ENCODE data around the gene CD300LB.

Gene CD300LB

DNA sequence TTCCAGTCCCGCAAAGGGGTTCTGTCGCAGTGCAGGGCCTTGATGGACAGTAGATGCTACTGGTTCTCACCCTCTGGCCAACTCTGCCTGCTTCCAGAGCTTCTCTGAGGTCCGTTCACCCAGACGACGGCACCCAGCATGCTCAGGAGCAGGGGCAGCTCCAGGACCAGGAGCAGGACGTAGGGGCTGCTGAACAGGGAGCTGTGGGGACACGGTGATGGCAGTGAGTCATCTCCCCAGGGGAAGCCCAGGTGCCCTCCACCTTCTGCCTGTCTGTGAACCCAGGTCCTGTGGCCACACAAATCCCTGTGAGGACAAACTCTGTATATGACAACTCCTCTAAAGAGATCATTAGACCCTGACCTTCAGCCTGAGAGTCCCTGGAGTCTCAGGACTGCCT, 18.1 kb upstream of the CD300LB start:
- DNase-seq (ENCODE audit: low spot score): no peak

GRCh38 chr17:74547736-74548135, 16.5 kb upstream of the CD300LB start:
- no peak for DNase-seq (ENCODE audit: low spot score)

DNA sequence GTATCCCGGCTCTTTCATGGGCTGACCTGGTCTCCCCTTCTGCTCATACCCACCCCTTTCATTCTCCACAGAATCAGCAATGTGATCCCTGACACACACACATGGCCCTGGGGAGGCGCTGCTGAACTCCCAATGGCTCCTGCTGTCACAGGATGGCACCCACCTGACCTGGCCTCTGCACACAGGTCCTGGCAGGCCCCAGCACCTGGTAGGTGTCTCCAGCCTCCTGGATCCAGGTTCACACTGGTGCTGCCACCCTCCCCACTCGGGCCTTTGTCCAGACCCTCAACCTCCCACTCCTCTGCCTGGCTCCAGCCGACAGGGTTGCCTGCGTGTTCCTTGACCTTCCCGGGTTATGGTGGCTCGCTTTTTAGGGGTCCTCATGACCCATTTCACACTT, 16.0 kb upstream of the CD300LB start:
- no peak for DNase-seq (ENCODE audit: low spot score)

GRCh38 chr17:74546586-74546985, 15.3 kb upstream of the CD300LB start:
- no peak for DNase-seq (ENCODE audit: low spot score)

DNA sequence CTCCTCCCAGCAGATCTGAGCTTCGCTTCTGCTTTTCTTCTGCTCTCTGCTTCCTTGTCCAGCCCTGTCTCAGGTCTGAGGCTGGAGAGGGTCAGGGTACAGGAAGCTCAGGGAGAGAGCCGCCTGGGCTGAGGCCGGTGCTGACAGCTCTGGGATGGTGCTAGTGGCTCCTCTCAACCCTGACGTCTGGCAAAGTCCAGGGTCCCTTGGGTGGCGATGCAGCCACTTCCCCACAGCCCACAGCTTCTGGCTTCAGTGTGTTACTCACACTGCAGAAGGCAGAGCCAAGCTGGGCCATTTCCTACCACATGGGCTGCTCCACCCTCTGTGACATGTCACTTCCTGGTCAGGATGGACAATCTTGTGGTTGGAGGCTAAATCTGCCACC, 14.6 kb upstream of the CD300LB start, which contains the start of gene CD300C:
CD300C (minus strand) TSS at position 273 of the 388 bp plus-strand sequence. CDS start 333 bp downstream, outside the sequence.
- no peak for DNase-seq (ENCODE audit: low spot score)

DNA sequence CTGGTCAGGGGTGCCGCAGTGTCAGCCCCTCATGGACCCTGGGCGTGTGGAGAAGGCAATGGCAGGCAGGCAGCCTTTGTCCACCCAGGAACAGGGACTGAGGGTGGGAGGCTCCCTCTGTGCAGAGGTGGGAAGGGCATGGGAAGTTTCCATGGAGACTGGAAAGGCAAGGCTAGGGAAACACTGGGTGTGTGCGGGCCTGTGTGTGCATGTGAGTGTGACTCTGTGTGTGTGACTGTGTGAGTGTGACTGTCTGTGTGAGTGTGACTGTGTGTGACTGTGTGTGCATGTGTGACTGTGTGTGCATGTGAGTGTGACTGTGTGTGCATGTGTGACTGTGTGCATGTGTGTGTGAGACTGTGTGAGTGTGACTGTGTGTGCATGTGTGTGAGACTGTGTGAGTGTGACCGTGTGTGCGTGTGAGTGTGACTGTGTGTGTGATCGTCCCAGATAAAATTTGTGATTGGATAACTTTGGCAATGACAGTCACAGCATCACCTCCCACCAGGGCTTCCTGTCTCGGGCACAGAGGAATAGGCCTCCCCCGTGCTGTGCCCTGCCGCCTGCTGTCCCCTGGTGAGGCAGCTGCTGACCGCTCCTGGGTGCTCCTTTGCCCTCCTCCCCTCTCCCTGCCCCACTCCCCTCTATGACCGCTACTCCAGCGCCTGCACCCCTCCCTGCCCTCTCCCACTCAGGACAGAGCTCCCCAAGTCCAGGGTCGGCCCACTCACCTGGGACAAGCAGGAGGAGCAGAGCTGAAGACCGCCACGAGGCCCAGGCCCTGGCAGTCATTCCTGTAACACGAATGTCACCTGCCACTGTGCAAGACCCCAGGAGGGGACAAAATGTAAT, 13.9 kb upstream of the CD300LB start:
- no peak for DNase-seq (ENCODE audit: low spot score)

- DNase-seq (ENCODE audit: low spot score): no peak
Measured at GRCh38 chr17:74543891-74544760, 12.9 kb upstream of the CD300LB start.

- no peak for DNase-seq (ENCODE audit: low spot score)
Measured at GRCh38 chr17:74543406-74543805, 12.1 kb upstream of the CD300LB start.

DNA sequence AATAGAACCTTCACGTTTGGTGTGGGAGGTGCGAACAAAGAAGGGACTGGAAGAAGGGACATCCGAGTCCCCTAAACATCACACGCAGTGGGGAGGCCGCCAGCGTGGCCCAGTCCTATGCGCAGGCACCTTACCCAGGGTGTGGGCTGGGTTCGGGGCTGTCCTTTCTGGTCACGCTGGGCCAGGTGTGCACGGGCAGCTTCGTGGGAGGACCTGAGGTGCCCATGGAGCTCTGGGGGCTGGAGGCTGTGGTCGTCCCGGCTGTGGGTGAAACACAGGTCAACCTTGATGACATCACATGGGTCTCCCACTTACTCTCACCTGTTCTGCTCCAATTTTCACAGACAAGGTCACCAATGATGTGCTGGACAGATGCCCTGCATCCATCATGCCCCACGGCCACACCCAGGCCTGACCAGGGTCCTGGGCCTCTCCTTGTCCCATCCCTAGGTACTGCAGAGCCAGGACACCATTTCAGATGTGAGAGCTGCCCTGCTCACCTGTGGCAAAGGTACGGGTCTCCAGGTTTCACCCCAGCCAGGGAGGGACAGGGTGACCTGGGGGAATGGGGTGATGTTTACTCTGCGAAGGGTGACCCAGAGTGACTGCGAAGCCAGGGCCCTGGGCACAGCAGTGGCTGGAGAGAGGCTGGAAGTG, 11.6 kb upstream of the CD300LB start:
- DNase-seq (ENCODE audit: low spot score): no peak

- DNase-seq (ENCODE audit: low spot score): no peak
Measured at GRCh38 chr17:74542166-74542565, 10.9 kb upstream of the CD300LB start.

GRCh38 chr17:74541176-74542111, 10.2 kb upstream of the CD300LB start:
- no peak for DNase-seq (ENCODE audit: low spot score)

DNA sequence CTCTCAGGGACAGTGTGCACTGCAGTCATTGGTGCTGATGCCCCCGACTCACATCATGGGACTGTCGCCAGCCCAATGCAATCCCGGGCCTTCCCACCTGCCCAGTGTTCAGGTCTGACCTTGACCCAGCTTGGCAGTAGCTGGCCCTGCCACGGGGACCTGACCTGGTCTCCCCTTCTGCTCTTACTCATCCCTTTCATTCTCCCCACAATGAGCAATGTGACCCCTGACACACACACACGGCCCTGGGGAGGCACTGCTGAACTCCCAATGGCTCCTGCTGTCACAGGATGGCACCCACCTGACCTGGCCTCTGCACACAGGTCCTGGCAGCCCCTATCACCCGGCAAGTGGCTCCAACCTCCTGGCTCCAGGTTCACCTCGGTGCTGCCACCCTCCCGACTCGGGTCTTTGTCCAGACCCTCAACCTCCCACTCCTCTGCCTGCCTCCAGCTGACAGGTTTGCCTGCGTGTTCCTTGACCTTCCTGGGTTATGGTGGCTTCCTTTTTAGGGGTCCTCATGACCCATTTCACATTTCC, 8.1 kb upstream of the CD300LB start:
- DNase-seq (ENCODE audit: low spot score): no peak

- DNase-seq (ENCODE audit: low spot score): no peak
Measured at GRCh38 chr17:74536890-74537289, 5.6 kb upstream of the CD300LB start.

DNA sequence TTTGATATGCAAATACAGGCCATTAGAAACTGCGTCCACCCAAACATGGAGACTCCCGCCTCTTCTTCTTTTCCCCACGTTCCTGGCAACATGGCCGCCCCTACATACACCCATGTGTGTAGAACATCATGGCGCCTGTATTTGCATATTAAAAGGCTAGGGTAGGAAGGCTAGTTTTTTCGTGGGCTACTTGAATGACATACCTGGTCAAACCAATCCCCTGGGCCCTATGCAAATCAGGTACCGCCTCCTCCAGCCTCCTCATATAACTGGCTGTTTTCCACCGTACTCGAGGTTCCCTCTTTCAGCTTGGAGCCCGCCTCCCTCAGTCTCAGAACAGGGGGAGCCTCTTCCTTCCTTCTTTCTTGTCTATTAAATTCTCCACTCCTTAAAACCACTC, 840 bp upstream of the CD300LB start:
- DNase-seq (ENCODE audit: low spot score): no peak

- DNase-seq (ENCODE audit: low spot score): no peak
Measured at GRCh38 chr17:74530831-74531150, 484 bp downstream of the CD300LB start.

GRCh38 chr17:74529243-74529642, 2.0 kb downstream of the CD300LB start:
- no peak for DNase-seq (ENCODE audit: low spot score)

- DNase-seq (ENCODE audit: low spot score): no peak
Measured at GRCh38 chr17:74528491-74529199, 2.6 kb downstream of the CD300LB start.

DNA sequence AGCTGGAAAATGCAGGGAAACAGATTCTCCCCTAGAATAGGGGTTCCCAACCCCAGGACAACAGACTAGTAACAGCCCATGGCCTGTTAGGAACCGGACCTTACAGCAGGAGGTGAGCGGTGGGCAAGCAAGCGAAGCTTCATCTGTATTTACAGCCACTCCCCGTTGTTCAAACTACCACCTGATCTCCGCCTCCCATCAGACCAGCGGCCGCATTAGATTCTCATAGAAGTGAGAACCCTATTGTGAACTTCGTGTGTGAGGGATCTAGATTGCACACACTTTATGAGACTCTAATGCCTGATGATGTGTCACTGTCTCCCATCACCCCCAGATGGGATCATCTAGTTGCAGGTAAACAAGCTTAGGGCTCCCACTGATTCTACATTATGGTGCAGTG, 3.5 kb downstream of the CD300LB start:
- no peak for DNase-seq (ENCODE audit: low spot score)

DNA sequence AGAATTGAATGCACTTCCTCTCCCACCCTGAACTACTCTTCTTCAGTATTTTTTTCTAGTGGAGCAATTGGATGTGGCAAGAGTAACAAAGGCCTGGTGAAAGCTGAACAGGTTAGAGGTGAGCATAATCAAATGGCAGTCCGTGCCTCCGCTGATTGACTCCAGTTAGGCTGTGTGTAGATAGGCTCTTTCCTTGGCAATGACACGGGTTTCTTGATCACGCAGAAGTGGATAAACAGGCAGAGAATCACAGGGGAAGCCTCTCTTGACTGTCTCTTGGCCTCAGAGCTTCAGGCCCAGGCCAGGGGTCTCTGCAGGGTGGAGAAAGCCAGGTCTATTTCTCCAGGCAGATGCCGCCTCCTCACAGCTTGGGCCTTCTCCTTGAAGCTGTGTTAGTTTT, 4.2 kb downstream of the CD300LB start:
- no peak for DNase-seq (ENCODE audit: low spot score)

DNA sequence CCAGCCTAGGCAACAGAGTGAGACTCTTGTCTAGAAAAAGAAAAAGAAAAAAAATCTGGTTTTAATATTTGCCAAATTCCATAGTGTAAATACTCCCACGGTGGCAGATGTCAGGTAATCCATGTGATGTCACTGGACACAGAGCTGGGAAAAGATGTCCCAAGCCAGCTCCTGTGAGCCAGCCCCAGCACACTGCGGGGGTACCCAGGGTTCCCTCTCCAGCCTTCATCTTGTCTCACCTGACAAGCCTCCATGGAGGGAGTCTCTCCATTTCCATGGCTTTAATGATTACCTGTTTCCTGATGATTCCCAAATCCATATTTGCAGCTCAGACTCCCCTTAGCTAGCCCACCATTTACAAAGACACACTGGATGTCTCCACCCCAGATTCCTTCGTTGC, 4.6 kb downstream of the CD300LB start:
- no peak for DNase-seq (ENCODE audit: low spot score)

All from HuH-7 (cell line).